ENCODE results near the gene LYRM9.
"Not testable (repeated sequence)": the region's sequence is repeated elsewhere in the genome, so short reads cannot be mapped to it uniquely, and the experiment has no call there.

LYRM9 gene

DNA sequence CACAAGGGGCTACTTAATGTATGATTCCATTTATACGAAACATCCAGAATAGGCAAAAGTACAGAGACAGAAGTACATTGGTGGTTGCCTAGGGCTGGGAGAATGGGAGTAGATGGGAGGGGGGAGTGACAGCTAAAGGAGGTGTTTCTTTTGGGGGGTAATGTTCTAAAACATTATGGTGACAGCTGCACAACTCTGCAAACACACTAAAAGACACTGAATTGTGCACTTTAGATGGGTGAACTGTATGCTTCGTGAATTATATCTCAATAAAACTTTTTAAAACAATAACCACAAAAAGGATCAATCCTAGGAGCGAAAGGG is 661 bp downstream of the LYRM9 start:
- in situ Hi-C loops (cut with MboI; ENCODE audit: low pct_unique_long_range_greater_than_20kb, low sequenced_read_pairs, unreplicated experiment): no loop called here
- no peak for DNase-seq (ENCODE audit: low spot score)
- TF ChIP-seq, protein P1, sequence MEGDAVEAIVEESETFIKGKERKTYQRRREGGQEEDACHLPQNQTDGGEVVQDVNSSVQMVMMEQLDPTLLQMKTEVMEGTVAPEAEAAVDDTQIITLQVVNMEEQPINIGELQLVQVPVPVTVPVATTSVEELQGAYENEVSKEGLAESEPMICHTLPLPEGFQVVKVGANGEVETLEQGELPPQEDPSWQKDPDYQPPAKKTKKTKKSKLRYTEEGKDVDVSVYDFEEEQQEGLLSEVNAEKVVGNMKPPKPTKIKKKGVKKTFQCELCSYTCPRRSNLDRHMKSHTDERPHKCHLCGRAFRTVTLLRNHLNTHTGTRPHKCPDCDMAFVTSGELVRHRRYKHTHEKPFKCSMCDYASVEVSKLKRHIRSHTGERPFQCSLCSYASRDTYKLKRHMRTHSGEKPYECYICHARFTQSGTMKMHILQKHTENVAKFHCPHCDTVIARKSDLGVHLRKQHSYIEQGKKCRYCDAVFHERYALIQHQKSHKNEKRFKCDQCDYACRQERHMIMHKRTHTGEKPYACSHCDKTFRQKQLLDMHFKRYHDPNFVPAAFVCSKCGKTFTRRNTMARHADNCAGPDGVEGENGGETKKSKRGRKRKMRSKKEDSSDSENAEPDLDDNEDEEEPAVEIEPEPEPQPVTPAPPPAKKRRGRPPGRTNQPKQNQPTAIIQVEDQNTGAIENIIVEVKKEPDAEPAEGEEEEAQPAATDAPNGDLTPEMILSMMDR (IDR thresholded peaks at IDR 0.05; ENCODE audit: extremely low read depth, insufficient read depth, missing control alignments): no peak

- in situ Hi-C loops (cut with MboI; ENCODE audit: low pct_unique_long_range_greater_than_20kb, low sequenced_read_pairs, unreplicated experiment): no loop called here
- TF ChIP-seq, protein P1 (IDR thresholded peaks at IDR 0.05; ENCODE audit: extremely low read depth, insufficient read depth, missing control alignments): no peak
- no peak for DNase-seq (ENCODE audit: low spot score)
These were observed 1.3 kb downstream of the LYRM9 start for GRCh38 chr17:27891841-27892240.

- TF ChIP-seq, protein P1 (IDR thresholded peaks at IDR 0.05; ENCODE audit: extremely low read depth, insufficient read depth, missing control alignments): no peak
- no peak for DNase-seq (ENCODE audit: low spot score)
- in situ Hi-C loops (cut with MboI; ENCODE audit: low pct_unique_long_range_greater_than_20kb, low sequenced_read_pairs, unreplicated experiment): loop anchor here (10.0 kb wide), 1 partner anchor 125 kb away; no protein-coding TSS in a partner anchor
These were observed 3.4 kb downstream of the LYRM9 start for GRCh38 chr17:27889711-27890251.

DNA sequence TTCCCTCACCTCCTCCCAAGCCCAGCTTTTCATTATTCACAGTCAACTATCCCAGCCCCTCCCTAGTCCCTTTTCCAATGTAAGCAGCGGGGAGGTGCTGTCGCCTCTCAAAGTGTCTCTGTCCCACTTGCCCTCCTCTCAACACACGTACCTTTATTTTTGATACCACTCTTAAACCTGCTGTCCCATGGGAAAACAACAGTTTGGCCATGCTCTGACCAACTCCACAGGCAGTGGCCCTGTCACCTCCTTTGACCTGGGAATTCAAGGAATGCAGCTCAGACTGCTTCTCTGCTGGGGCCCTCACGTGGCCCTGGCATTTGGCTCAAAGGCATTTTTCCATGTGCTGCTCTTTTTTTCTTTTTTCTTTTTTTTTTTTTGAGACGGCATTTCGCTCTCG is 4.2 kb downstream of the LYRM9 start:
- in situ Hi-C loops (cut with MboI; ENCODE audit: low pct_unique_long_range_greater_than_20kb, low sequenced_read_pairs, unreplicated experiment): loop anchor here (10.0 kb wide), 1 partner anchor 124 kb away; no protein-coding TSS in a partner anchor
- DNase-seq (ENCODE audit: low spot score): no peak
- TF ChIP-seq, protein P1 (IDR thresholded peaks at IDR 0.05; ENCODE audit: extremely low read depth, insufficient read depth, missing control alignments): no peak

DNA sequence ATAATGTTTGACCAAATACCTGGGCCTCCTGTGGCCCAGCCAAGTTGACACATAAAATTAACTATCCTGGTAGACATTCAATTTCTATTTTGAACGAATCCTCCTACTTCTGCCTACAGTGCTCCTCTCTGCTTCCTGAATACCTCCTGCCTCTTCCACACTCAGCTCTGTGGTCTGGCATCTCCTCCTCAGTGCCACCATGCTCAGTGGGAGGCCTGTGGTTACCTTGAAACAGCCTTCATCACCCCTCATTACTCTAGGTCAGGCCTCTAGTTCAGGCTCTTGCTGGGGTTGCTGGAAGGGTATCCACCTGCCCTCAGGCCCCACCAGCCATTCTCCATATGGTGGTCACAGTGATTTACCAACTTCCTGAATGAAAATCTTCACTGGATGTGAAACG is 5.1 kb downstream of the LYRM9 start:
- TF ChIP-seq, protein P1 (IDR thresholded peaks at IDR 0.05; ENCODE audit: extremely low read depth, insufficient read depth, missing control alignments): no peak
- DNase-seq (ENCODE audit: low spot score): no peak
- in situ Hi-C loops (cut with MboI; ENCODE audit: low pct_unique_long_range_greater_than_20kb, low sequenced_read_pairs, unreplicated experiment): loop anchor here (10.0 kb wide), 1 partner anchor 123 kb away; no protein-coding TSS in a partner anchor

DNA sequence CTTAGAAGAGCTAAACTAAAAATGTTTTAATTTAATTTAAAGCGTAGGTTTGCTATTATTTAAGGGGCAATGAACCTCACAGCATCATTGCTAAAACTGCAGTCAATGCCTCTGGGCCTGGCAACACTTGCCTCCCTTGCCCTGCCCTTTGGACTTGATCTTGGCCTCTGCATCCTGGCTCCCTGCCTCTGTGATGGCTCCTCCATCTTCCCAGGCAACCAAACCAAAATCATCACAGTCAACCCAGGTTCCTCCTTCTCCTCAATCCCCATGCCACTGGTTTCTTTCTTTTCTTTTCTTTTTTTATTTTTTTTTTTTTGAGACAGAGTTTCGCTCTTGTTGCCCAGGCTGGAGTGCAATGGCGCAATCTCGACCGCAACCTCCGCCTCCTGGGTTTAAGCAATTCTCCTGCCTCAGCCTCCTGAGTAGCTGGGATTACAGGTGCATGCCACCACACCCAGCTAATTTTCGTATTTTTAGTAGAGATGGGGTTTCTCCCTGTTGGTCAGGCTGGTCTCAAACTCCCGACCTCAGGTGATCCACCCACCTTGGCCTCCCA is 6.7 kb downstream of the LYRM9 start:
- in situ Hi-C loops (cut with MboI; ENCODE audit: low pct_unique_long_range_greater_than_20kb, low sequenced_read_pairs, unreplicated experiment): loop anchor here (10.0 kb wide), 1 partner anchor 122 kb away; no protein-coding TSS in a partner anchor
- DNase-seq (ENCODE audit: low spot score): not testable (repeated sequence)

- TF ChIP-seq, protein P1 (IDR thresholded peaks at IDR 0.05; ENCODE audit: extremely low read depth, insufficient read depth, missing control alignments): no peak
- in situ Hi-C loops (cut with MboI; ENCODE audit: low pct_unique_long_range_greater_than_20kb, low sequenced_read_pairs, unreplicated experiment): loop anchor here (5.0 to 10.0 kb wide), 2 partner anchors 80 to 118 kb away; partner anchors contain the start of gene NOS2
- DNase-seq (ENCODE audit: low spot score): no peak
These were observed 10.9 kb downstream of the LYRM9 start for GRCh38 chr17:27882162-27882840.
